ENCODE data around the gene SLC6A17. TPM values are rescaled to one million over a fixed set of nuclear protein-coding genes. Genes with fewer than 3 reads are reported as not detected.

Gene SLC6A17
- 0.53 TPM in 1 of 2 replicates, not detected in the other for total RNA-seq

DNA sequence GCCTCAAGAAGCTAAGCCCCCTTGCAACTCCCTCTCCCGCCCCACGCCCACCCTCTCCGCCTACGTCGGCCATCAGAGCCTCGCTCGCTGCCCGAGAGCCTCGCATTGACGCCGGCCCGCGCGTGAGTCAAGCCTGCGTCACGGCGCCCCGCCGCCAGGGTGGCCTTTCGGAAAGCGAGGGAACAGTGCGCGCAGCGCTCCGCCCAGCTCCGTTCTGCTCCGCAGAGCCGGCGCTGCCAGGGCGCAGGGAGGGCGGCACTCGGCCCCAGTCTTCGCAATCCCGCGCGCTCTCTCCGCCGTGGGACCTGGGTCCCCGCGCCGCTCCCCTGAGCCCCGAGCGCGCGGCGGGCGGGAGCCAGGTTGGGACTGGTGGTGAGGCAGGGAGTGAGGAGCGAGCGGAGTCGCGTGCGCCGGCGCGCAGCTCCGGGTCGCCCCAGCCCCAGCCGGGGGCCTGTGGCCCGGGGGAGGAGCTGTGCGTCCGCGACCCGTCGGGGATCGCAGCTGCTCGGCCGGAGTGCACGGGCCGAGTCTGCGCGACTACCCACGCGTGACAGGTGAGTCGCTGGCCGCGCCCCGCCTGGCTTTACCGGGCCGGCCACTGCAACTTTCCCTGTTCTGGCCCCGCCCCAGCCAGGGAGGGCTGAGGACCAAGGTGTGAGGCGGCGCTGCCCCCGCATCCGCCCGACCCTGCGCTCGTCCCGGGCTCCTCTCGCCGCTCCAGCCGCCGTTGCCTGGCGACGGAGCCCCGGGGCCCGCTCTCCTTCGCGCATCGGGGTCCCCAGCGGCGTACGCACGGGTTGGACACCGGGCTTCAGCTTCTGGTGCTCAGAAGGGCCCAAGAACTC, at the start of gene SLC6A17:
Gene SLC6A17 (plus strand): TSS at position 165 of the 845 bp plus-strand sequence. CDS start 16,436 bp downstream, outside the sequence.
- H3K36me3 ChIP-seq (ENCODE audit: control insufficient read depth, insufficient read depth, low read length): no peaks in the 10 kb centered on the region
- peak; percentile 57 for DNase-seq (ENCODE audit: low read depth)
- peaks cover 7% of the 10 kb centered on the region for H3K27me3 ChIP-seq (ENCODE audit: control insufficient read depth, insufficient read depth, low read length)
- H3K4me3 ChIP-seq (ENCODE audit: low read depth, low read length): peak within 1 kb of the TSS; percentile 32
- no peak for FAIRE-seq
- TF ChIP-seq, protein P1, sequence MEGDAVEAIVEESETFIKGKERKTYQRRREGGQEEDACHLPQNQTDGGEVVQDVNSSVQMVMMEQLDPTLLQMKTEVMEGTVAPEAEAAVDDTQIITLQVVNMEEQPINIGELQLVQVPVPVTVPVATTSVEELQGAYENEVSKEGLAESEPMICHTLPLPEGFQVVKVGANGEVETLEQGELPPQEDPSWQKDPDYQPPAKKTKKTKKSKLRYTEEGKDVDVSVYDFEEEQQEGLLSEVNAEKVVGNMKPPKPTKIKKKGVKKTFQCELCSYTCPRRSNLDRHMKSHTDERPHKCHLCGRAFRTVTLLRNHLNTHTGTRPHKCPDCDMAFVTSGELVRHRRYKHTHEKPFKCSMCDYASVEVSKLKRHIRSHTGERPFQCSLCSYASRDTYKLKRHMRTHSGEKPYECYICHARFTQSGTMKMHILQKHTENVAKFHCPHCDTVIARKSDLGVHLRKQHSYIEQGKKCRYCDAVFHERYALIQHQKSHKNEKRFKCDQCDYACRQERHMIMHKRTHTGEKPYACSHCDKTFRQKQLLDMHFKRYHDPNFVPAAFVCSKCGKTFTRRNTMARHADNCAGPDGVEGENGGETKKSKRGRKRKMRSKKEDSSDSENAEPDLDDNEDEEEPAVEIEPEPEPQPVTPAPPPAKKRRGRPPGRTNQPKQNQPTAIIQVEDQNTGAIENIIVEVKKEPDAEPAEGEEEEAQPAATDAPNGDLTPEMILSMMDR (IDR thresholded peaks at IDR 0.05; ENCODE audit: insufficient read depth, low read length, severe bottlenecking): peak; percentile 4

GRCh38 chr1:110102081-110102480, 48.2 kb upstream of the SLC6A17 start:
- TF ChIP-seq, protein P1 (IDR thresholded peaks at IDR 0.05; ENCODE audit: insufficient read depth, low read length, severe bottlenecking): no peak
- no peak for FAIRE-seq
- DNase-seq (ENCODE audit: low read depth): no peak
- Histone ChIP-seq H3K27me3 (ENCODE audit: control insufficient read depth, insufficient read depth, low read length) (peaks cover 3% of the 10 kb centered on the region), H3K4me3 (ENCODE audit: low read depth, low read length) (no peak overlapping the region), H3K36me3 (ENCODE audit: control insufficient read depth, insufficient read depth, low read length) (no peaks in the 10 kb centered on the region)

- FAIRE-seq (peak; percentile 97), DNase-seq (ENCODE audit: low read depth) (peak; percentile 58)
- no peak overlapping the region for H3K4me3 ChIP-seq (ENCODE audit: low read depth, low read length)
- H3K27me3 ChIP-seq (ENCODE audit: control insufficient read depth, insufficient read depth, low read length): peaks cover 7% of the 10 kb centered on the region
- no peaks in the 10 kb centered on the region for H3K36me3 ChIP-seq (ENCODE audit: control insufficient read depth, insufficient read depth, low read length)
- TF ChIP-seq, protein P1 (IDR thresholded peaks at IDR 0.05; ENCODE audit: insufficient read depth, low read length, severe bottlenecking): peak; percentile 92
Measured at GRCh38 chr1:110106013-110106941, 44.0 kb upstream of the SLC6A17 start.

DNA sequence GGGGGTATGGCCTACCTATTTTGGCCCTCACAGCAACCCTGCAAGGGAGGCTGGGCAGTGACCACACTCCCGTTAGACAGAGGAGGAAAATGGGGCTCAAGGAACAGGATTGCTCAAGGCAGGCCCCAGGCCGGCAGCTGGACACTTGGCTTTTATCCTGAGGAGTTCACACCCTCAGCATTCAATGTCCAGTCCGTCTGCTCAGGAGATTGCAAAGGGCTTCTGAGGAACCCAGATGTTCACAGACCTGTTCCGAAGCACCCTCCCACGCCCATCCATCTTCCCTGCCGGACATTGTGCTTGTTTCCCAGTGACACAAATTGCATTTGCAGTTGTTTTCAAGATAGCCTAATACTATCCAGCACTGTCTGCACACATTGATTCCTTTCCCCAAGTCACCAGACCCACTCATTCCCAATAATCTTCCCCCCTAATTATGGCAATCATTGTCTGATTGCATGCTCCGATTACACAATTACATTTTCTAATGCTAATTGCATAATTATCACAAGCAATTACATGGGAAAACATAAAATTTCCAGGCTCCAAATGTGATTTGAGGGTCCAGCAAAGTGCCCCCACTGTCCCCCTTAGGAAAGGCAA, 42.3 kb upstream of the SLC6A17 start:
- DNase-seq (ENCODE audit: low read depth): no peak
- Histone ChIP-seq H3K36me3 (ENCODE audit: control insufficient read depth, insufficient read depth, low read length) (no peaks in the 10 kb centered on the region), H3K27me3 (ENCODE audit: control insufficient read depth, insufficient read depth, low read length) (peaks cover 11% of the 10 kb centered on the region), H3K4me3 (ENCODE audit: low read depth, low read length) (no peak overlapping the region)
- FAIRE-seq: no peak
- TF ChIP-seq, protein P1 (IDR thresholded peaks at IDR 0.05; ENCODE audit: insufficient read depth, low read length, severe bottlenecking): no peak

- TF ChIP-seq, protein P1 (IDR thresholded peaks at IDR 0.05; ENCODE audit: insufficient read depth, low read length, severe bottlenecking): no peak
- H3K27me3 ChIP-seq (ENCODE audit: control insufficient read depth, insufficient read depth, low read length): peaks cover 18% of the 10 kb centered on the region
- FAIRE-seq: no peak
- H3K4me3 ChIP-seq (ENCODE audit: low read depth, low read length): no peak overlapping the region
- no peaks in the 10 kb centered on the region for H3K36me3 ChIP-seq (ENCODE audit: control insufficient read depth, insufficient read depth, low read length)
- DNase-seq (ENCODE audit: low read depth): no peak
Measured at GRCh38 chr1:110111081-110111480, 39.2 kb upstream of the SLC6A17 start.
